Neuronal stem cell (in vitro differentiated cells): ENCODE results near the gene PEX14.
A peak's percentile ranks its signal among the peaks of the same experiment; 100 is the strongest.

Experiments used
- DNase-seq: peaks from one replicate; pipeline ENCODE4 v3.0.0-alpha.2; 2013; ENCODE audit warnings: low spot score
- H2AFZ ChIP-seq: one replicate; pipeline ENCODE4 v1.6.1; 2013; ENCODE audit warnings: mild to moderate bottlenecking, low read length, inconsistent platforms
- H2AK5ac ChIP-seq: 2 replicates; pipeline ENCODE4 v1.6.1; 2013; ENCODE audit warnings: low read depth, mild to moderate bottlenecking, inconsistent platforms, low read length, moderate library complexity, mixed read lengths
- H2BK120ac ChIP-seq: 2 replicates; pipeline ENCODE4 v1.6.1; 2013; ENCODE audit warnings: low read depth, mild to moderate bottlenecking, inconsistent platforms, low read length, moderate library complexity, mixed read lengths
- H2BK12ac ChIP-seq: one replicate; pipeline ENCODE4 v1.6.1; 2013; ENCODE audit warnings: low read length, inconsistent platforms
- H2BK15ac ChIP-seq: 2 replicates; pipeline ENCODE4 v1.6.1; 2013; ENCODE audit warnings: mild to moderate bottlenecking, low read length, inconsistent platforms, mixed read lengths
- H2BK5ac ChIP-seq: one replicate; pipeline ENCODE4 v1.6.1; 2013; ENCODE audit warnings: inconsistent platforms, mild to moderate bottlenecking, low read length, moderate library complexity
- H3K14ac ChIP-seq: one replicate; pipeline ENCODE4 v1.6.1; 2013; ENCODE audit warnings: low read length, inconsistent platforms
- H3K18ac ChIP-seq: 2 replicates; pipeline ENCODE4 v1.6.1; 2013; ENCODE audit warnings: low read length, inconsistent platforms
- H3K23ac ChIP-seq: 2 replicates; pipeline ENCODE4 v1.6.1; 2013; ENCODE audit warnings: low read depth, mild to moderate bottlenecking, mixed read lengths, low read length, inconsistent platforms; ENCODE audit not compliant: poor library complexity
- H3K27ac ChIP-seq: replicated peaks from 3 replicates; pipeline ENCODE4 v1.5.1; 2013; ENCODE audit warnings: low read length, inconsistent platforms
- H3K27me3 ChIP-seq, 3 experiments: 2 replicates each; pipeline ENCODE4 v1.6.1; 2013; ENCODE audit warnings: low read length in 3 of 3, mild to moderate bottlenecking in 2 of 3, inconsistent platforms in 1 of 3, low read depth in 1 of 3, mixed read lengths in 1 of 3, moderate library complexity in 1 of 3; ENCODE audit not compliant: control insufficient read depth in 3 of 3, insufficient read depth in 3 of 3
- H3K36me3 ChIP-seq, 2 donors: replicated peaks in 1 of 2; 2 replicates each; pipeline ENCODE4 v1.6.1; 2013; ENCODE audit warnings: low read length in 2 of 2; ENCODE audit not compliant: control insufficient read depth in 2 of 2, insufficient read depth in 2 of 2
- H3K4ac ChIP-seq: 2 replicates; pipeline ENCODE4 v1.6.1; 2013; ENCODE audit warnings: inconsistent platforms, mild to moderate bottlenecking, low read length, moderate library complexity
- H3K4me1 ChIP-seq, 2 donors: 1 replicate in 1 of 2; 2 replicates in 1 of 2; pipeline ENCODE4 v1.6.1; 2013; ENCODE audit warnings: low read length in 2 of 2, low read depth in 1 of 2; ENCODE audit not compliant: control insufficient read depth in 2 of 2, insufficient read depth in 1 of 2
- H3K4me2 ChIP-seq: one replicate; pipeline ENCODE4 v1.6.1; 2013; ENCODE audit warnings: mild to moderate bottlenecking, low read length, inconsistent platforms; ENCODE audit not compliant: insufficient read depth, poor library complexity, severe bottlenecking
- H3K4me3 ChIP-seq, 2 donors: 2 replicates each; pipeline ENCODE4 v1.5.1; 2013; ENCODE audit warnings: low read length in 2 of 2, mild to moderate bottlenecking in 2 of 2, inconsistent platforms in 1 of 2, moderate library complexity in 1 of 2
- H3K79me1 ChIP-seq: one replicate; pipeline ENCODE4 v1.6.1; 2013; ENCODE audit warnings: low read depth, mild to moderate bottlenecking, inconsistent platforms, low read length, moderate library complexity
- H3K9ac ChIP-seq: one replicate; pipeline ENCODE4 v1.6.1; 2013; ENCODE audit warnings: mild to moderate bottlenecking, low read depth, low read length, inconsistent platforms; ENCODE audit not compliant: poor library complexity
- H3K9me3 ChIP-seq, 2 donors: replicated peaks in 1 of 2; 2 replicates each; pipeline versions ENCODE3 to v1.6.1; 2013; ENCODE audit warnings: low read length in 2 of 2, mild to moderate bottlenecking in 2 of 2, inconsistent platforms in 1 of 2, low read depth in 1 of 2, mixed read lengths in 1 of 2, moderate library complexity in 1 of 2; ENCODE audit not compliant: control insufficient read depth in 2 of 2, insufficient read depth in 1 of 2
- H4K8ac ChIP-seq: one replicate; pipeline ENCODE4 v1.6.1; 2013; ENCODE audit warnings: low read depth, mild to moderate bottlenecking, inconsistent platforms, low read length, moderate library complexity
- H4K91ac ChIP-seq: one replicate; pipeline ENCODE4 v1.6.1; 2013; ENCODE audit warnings: low read length, low read depth, mild to moderate bottlenecking, inconsistent platforms; ENCODE audit not compliant: poor library complexity
- WGBS, 2 donors: extraction: QIAGEN DNeasy Blood & Tissue Kit; methylation state at CpG; one replicate each; pipeline ENCODE4 v1.1.7; 2013; ENCODE audit warnings: missing lambda C conversion rate in 2 of 2, mixed read lengths in 1 of 2; ENCODE audit not compliant: insufficient read length in 2 of 2, insufficient replicate concordance in 1 of 2; ENCODE audit errors: extremely low coverage in 2 of 2; 5-methylcytosine and 5-hydroxymethylcytosine counted together

Gene PEX14

GRCh38 chr1:10540277-10541005 lies 65.7 kb downstream of the PEX14 start:
- no peak for DNase-seq
- Histone ChIP-seq H3K4me3 (no peak overlapping the region), H3K23ac (no peak overlapping the region), H3K79me1 (peaks cover 2% of the 10 kb centered on the region), H4K8ac (no peak overlapping the region), H2BK5ac (no peak overlapping the region), H3K27me3 (no peaks in the 10 kb centered on the region), H2BK120ac (no peak overlapping the region), H3K14ac (no peak overlapping the region), H3K9ac (no peak overlapping the region), H3K4me2 (no peak overlapping the region), H3K18ac (no peak overlapping the region), H3K27ac (no peak overlapping the region), H2AFZ (no peak overlapping the region), H3K36me3 (peaks cover 0 to 36% of the 10 kb centered on the region in 2 donors), H2AK5ac (no peak overlapping the region), H2BK15ac (no peak overlapping the region), H2BK12ac (no peak overlapping the region), H3K4ac (no peak overlapping the region), H4K91ac (no peak overlapping the region), H3K4me1 (peaks cover 5 to 10% of the 10 kb centered on the region in 2 donors), H3K9me3 (peaks cover 0 to 5% of the 10 kb centered on the region in 2 donors)
- no CpG with 5 or more reads among the region's 9 CpGs for WGBS, 2 donors

DNA sequence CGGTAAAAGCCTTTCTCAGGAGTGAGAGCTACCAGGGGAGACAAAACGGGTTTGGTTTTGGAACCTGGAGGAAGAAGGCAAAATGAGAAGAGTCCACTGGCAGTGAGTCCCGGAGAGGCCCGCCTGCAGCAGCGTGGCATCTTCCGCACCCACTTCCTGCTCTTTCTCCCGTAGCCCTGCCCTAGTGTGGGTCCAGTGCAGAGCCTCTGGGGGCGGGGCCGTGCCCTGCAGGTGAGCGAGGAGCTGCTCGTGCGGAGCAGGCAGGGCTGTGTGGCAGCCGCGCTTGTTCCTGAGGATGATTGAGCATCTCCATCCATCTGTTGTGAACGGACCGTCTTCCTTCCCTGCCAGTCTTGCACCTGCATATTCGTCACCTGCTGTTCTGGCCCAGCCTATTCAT lies 66.5 kb downstream of the PEX14 start:
- no peak overlapping the region for H3K4ac ChIP-seq
- WGBS, 2 donors: no CpG with 5 or more reads among the region's 17 CpGs
- no peak for DNase-seq
- no peak overlapping the region for H3K4me2 ChIP-seq
- no peak overlapping the region for H4K91ac ChIP-seq
- peaks cover 0 to 5% of the 10 kb centered on the region in 2 donors for H3K9me3 ChIP-seq
- H3K18ac ChIP-seq: peak overlapping the region; percentile 18
- H2AK5ac ChIP-seq: no peak overlapping the region
- H3K27ac ChIP-seq: no peak overlapping the region
- no peak overlapping the region for H3K4me3 ChIP-seq
- peaks cover 0 to 31% of the 10 kb centered on the region in 2 donors for H3K36me3 ChIP-seq
- no peak overlapping the region for H3K9ac ChIP-seq
- H3K79me1 ChIP-seq: peaks cover 2% of the 10 kb centered on the region
- H2BK120ac ChIP-seq: no peak overlapping the region
- H2BK5ac ChIP-seq: no peak overlapping the region
- H2AFZ ChIP-seq: no peak overlapping the region
- no peaks in the 10 kb centered on the region for H3K27me3 ChIP-seq
- H3K23ac ChIP-seq: no peak overlapping the region
- H4K8ac ChIP-seq: no peak overlapping the region
- H2BK15ac ChIP-seq: no peak overlapping the region
- peaks cover 5 to 10% of the 10 kb centered on the region in 2 donors for H3K4me1 ChIP-seq
- no peak overlapping the region for H2BK12ac ChIP-seq
- H3K14ac ChIP-seq: no peak overlapping the region

DNA sequence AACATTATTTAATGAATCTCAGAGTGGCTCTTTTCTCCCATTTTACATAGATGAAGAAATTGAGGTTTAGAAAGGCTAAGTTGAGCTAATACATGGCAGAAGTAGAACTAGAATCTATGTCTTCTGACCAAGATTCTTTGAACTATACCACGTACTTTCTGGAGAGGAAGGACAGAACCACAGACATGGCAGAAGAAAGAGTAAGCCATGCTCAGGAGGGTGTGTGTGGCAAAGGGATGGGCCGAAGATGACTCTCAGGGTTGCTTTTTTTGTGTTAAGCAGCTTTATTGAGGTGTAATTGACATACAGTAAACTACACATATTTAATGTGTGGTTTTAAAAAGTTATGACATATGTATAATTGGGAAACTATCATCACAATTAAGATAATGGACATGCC lies 69.5 kb downstream of the PEX14 start:
- no peak overlapping the region for H3K27ac ChIP-seq
- no peak overlapping the region for H3K14ac ChIP-seq
- WGBS, 2 donors: no CpG with 5 or more reads among the region's 2 CpGs
- no peak overlapping the region for H2AFZ ChIP-seq
- no peak overlapping the region for H2BK15ac ChIP-seq
- no peak overlapping the region for H3K4me3 ChIP-seq
- no peak overlapping the region for H3K18ac ChIP-seq
- H2BK12ac ChIP-seq: no peak overlapping the region
- peaks cover 0 to 12% of the 10 kb centered on the region in 2 donors for H3K36me3 ChIP-seq
- H3K9me3 ChIP-seq: no peaks in the 10 kb centered on the region
- no peaks in the 10 kb centered on the region for H3K27me3 ChIP-seq
- H3K4ac ChIP-seq: no peak overlapping the region
- H3K9ac ChIP-seq: no peak overlapping the region
- peaks cover 2% of the 10 kb centered on the region for H3K79me1 ChIP-seq
- H3K4me2 ChIP-seq: no peak overlapping the region
- no peak overlapping the region for H4K91ac ChIP-seq
- H2AK5ac ChIP-seq: no peak overlapping the region
- no peak overlapping the region for H3K23ac ChIP-seq
- H2BK5ac ChIP-seq: no peak overlapping the region
- H3K4me1 ChIP-seq: peaks cover 5 to 10% of the 10 kb centered on the region in 2 donors
- no peak for DNase-seq
- no peak overlapping the region for H2BK120ac ChIP-seq
- H4K8ac ChIP-seq: no peak overlapping the region

DNA sequence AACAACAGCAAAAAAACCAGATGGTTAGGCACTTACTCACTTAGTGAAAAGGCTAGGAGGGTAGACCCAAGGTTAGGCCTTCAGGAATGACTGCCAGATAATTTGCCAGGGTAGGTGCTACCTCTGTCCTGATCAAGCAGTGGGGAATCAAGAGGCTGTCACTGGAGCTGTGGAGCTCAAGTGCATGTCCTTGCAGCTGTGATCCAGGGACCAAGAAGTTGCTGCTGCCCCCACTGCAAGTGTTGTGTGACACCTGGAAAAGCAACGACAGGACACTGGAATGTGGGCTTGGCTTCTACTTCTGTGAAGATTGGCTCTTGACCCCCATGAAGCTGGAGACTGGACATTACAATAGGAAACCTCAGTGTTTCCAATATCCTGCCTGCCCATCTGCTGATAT lies 72.1 kb downstream of the PEX14 start:
- no peak overlapping the region for H3K4me2 ChIP-seq
- H3K79me1 ChIP-seq: peaks cover 2% of the 10 kb centered on the region
- no peak overlapping the region for H3K27ac ChIP-seq
- no peaks in the 10 kb centered on the region for H3K36me3 ChIP-seq
- DNase-seq: no peak
- no peak overlapping the region for H2AFZ ChIP-seq
- H4K8ac ChIP-seq: no peak overlapping the region
- H4K91ac ChIP-seq: no peak overlapping the region
- no peak overlapping the region for H2BK120ac ChIP-seq
- H2BK12ac ChIP-seq: no peak overlapping the region
- H3K9me3 ChIP-seq: no peaks in the 10 kb centered on the region
- no CpG with 5 or more reads among the region's 1 CpG for WGBS, 2 donors
- H2AK5ac ChIP-seq: no peak overlapping the region
- no peak overlapping the region for H3K4ac ChIP-seq
- H3K14ac ChIP-seq: no peak overlapping the region
- H2BK15ac ChIP-seq: no peak overlapping the region
- H3K18ac ChIP-seq: no peak overlapping the region
- H2BK5ac ChIP-seq: no peak overlapping the region
- no peaks in the 10 kb centered on the region for H3K27me3 ChIP-seq
- H3K4me1 ChIP-seq: peaks cover 2 to 10% of the 10 kb centered on the region in 2 donors
- H3K23ac ChIP-seq: no peak overlapping the region
- no peak overlapping the region for H3K4me3 ChIP-seq
- H3K9ac ChIP-seq: no peak overlapping the region
